NCI-H748 treated with DMSO at 0.1 percent for 48 hours (cell line): ENCODE measurements around the gene TUBA1B.
"Not testable (repeated sequence)": the region's sequence is repeated elsewhere in the genome, so short reads cannot be mapped to it uniquely, and the experiment has no call there.

ENCODE experiments used
- DNase-seq: peaks from one replicate; lab custom pipeline; 2025; lab: John Stamatoyannopoulos, UW

The TUBA1B gene

DNA sequence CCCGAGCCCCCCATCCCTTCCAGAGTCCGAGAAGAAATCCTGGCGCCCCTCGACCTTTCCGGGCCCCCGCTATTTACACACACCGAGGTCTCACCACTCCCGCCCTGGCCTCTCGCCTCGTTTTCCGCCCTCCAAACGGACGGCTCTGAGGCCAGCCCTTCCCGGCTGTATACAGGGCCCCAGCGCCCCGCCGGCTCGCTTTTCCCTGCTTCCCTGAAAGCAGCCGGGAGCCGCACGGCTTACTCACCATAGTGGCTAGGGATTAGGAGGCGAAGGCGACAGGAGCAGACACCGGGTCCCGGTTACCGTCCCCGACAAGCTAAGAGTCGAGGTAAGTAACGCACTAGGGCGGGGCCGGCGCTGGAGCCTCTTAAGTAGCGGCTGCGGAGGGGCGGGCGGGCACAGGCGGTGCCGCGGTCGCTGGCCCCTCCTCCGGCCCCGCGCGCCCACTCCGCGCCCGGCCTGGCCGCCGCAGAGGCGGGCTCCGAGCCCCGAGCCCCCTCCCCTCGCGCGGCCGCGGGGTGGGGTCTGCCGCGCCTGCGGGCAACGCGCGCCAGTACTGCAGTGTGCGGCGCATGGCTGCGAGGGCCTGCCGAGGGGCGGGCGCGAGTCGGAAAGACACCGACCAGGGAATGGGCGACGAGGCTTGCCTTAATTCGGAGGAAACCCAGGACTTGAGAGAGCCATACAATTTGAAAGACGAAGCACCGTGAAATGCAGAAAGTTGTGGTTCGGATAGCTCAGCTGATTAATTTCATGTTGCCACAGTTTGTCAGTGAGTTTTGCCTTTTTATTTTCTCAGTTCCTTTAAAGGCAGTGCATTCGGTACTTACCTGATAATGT, at the start of gene TUBA1B:
TSS of gene TUBA1B (minus strand) at position 345 of the 843 bp plus-strand sequence. CDS start at position 250, 95 bp downstream.
- DNase-seq: peak; percentile 86

DNA sequence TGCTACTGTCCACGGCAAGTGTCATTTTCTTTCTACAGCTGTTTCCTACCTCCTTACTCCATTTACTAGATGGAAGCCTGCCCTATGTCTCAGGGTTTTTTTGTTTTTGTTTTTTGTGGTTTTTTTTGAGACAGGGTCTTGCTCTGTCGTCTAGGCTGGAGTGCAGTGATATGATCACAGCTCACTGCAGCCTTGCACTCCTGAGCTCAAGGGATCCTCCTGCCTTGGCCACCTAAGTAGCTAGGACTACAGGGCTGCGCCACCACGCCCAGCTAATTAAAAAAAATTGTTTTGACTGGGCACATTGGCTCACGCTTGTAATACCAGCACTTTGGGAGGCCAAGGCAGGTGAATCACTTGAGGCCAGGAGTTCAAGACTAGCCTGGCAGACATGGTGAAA, 43.0 kb upstream of the TUBA1B start:
- DNase-seq: no peak

DNA sequence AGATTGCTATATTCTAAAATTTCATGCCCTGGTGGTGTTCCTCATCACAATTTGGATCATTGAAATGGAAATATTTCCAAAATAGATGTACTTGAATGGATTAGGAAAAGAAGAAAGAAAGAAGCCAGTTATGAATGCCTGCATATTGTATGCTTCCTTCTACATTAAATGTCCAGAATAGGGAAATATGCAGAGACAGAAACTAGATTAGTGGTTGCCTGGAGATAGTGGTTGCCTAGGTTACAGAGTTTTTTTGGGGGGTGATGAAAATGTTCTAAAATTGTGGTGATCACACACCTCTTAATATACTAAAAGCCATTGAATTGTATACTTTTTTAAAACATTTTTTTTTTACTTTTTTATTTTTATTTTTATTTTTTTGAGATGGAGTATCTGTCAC, 39.7 kb upstream of the TUBA1B start:
- no peak for DNase-seq

DNA sequence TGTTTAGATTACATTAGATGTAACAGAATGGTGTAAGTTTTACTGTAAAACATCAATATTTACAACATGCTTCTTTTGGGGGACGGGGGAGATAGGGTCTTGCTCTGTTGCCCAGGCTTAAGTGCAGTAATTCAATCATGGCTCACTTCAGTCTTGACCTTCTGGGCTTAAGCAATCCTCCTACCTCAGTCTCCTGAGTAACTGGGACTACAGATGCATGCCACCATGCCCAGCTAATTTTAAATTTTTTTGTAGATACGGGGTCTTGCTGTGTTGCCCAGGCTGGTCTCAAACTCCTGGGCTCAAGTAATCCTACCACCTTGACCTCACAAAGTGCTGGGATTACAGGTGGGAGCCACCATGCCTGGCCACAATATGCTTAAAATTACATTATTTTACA, 33.9 kb upstream of the TUBA1B start:
- DNase-seq: no peak

DNA sequence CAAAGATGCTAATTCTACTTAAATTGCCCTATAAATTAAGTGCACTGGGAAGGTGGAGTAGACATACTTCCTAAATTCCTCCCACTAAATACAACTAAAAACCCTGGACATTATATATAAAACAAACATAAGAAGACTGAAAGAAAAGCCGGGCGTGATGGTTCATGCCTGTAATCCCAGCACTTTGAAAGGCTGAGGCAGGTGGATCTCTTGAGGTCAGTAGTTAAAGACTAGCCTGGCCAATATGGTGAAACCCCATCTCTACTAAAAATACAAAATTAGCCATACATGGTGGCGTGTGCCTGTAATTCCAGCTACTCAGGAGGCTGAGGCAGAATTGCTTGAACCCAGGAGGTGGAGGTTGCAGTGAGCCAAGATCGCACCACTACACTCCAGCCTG, 30.7 kb upstream of the TUBA1B start:
- not testable (repeated sequence) for DNase-seq

DNA sequence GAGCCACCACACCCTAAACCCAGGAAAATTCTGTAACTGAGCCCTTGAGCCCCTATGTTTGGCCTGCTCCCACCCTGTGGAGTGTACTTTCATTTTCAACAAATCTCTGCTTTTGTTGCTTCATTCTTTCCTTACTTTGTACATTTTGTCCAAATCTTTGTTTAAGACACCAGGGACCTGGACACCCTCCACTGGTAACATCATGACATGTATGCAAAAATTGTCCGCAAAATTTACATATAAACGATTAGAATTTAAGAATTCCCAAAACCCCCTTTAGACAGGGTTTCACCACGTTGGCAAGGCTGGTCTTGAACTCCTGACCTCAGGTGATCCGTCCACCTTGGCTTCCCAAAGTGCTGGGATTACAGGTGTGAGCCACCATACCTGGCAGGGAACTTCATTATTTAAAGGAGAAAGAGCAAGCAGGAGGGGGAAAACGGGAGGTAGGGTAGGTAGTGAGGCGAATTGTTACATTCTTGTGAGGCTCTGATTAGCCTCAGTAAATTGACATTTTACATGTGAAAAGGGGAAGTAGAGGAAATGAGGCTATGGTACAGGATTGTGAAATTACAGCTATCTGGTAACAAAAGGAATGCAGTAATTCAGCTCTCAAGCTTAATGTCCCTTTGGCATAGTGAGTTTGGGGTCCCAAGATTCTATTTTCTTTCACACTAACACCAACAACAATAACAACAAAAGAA, 30.0 kb upstream of the TUBA1B start:
- no peak for DNase-seq

DNA sequence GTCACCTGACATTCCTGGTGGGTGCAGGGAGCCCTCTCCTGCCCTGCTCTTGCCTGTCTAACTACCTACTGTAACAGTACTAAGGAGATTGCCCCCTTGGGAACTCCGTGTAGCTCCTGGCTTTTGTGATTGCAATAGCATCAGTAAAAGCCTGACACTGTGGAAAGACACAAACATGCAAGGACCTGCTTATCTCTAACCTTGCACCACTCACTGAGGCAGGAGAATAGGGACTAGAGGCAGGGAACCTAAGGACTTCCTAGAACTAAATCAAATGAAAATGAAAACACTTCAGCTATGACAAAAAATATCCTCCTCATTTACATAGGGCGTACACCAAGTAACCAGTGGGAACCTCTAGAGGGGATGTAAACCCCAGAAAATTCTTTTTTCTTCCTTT, 29.2 kb upstream of the TUBA1B start:
- DNase-seq: no peak

DNA sequence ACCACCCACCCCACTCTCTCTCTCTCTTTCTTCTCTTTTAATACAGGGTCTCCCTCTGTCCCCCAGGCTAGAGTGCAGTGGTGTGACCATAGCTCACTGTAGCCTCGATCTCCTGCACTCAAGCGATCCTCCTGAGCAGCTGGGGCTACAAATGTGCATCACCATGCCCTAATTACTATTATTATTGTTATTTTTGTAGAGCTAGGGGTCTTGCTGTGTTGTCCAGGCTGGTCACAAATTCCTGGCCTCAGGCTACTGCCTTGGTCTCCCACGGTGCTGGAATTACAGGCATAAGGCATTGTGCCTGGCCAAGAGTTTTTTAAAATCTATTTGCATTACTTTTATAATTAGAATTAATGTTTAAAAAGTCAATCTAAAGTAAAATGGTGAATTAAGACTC, 23.0 kb upstream of the TUBA1B start:
- DNase-seq: no peak

DNA sequence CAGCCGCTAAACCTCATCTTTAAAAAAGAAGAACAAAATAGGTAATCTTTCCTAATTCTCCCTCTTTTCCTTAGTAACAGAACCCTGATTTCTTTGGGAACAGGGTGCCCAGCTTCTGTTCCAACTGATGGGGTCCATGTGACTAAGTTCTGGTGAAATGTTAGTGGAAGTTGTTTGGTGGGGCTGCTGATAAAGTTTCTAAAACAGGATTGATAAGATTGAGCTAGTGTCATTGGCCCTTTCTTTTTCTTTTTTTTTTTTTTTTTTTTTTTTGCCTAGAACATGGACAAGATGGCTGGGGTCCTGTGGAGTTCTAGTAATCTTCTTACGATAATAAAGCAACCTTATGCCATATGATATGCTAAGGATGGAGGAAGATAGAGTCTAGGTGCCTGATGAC, 16.2 kb upstream of the TUBA1B start:
- no peak for DNase-seq

DNA sequence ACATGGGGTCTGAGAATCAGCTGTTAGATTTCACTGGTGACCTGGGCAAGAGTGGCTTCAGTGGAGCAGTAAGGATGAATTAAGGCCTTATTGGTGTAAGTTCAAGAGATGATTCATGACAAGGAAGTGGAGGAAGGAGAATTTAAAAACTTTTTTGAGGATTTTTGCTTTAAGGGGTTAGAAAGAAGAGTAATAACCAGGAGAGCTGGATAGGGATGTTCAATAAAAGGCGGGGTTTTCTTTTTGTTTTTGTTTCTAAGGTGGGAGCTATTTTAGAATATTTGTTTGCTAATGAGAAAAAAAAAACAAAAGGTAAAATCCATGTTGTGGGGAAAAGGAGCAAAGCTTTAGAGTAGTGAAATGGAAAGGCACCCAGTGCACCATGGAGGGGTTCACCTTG, 15.2 kb upstream of the TUBA1B start:
- DNase-seq: no peak

DNA sequence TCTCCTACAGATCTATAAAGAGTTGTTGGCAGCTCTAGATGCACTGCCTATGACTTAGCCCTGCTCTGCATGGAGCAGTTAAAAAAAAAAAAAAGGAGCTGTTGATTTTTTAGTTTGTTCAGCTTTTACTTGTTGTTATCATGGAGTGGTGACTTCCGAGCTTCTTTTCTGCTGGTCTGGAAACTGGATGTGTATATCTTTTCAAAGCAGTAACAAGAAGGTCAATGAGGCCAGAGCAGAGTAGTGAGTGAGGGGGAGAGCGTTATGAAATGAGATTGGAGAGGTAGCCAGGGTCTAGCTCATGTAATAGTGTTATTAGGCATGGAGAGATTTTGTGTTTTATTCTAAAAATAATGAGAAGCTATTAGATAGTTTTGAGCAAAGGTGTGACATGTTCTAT, 13.2 kb upstream of the TUBA1B start:
- DNase-seq: no peak

DNA sequence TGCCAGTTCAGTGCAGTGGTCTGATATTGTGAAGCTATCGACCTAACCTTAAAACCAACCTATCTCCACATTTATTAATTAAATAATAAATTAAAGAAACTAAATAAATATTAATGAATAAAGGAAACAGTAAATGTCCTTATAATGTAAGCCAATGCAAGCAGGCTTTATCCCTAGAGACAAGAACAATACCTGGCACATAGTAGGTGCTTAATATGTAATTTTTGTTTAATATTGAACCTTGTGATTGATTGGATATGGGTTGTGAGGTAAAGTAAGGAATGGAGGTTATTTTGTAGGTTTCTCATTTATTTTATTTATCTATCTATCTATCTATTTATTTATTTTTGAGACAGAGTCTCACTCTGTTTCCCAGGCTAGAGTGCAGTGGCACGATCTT, 7.8 kb upstream of the TUBA1B start:
- DNase-seq: no peak

DNA sequence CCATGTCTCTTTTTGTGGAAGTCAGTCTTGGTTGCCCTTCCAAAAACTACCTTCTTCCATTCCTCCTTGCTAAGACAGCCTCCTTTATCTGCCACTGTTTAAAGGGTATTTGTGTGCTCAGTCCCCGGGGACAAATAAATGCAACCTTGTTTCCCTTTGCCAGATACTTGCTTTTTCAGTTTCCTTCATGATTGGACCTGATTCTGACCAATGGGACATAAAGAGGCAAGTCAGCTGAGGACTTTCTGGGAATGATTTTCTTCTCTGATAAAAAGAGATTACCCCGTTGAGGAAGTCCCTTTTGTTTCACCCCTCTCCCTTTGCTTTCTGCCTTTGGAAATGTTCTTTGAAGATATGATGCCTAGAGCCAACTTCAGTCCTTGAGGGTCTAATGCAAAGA, 7.4 kb upstream of the TUBA1B start:
- no peak for DNase-seq

DNA sequence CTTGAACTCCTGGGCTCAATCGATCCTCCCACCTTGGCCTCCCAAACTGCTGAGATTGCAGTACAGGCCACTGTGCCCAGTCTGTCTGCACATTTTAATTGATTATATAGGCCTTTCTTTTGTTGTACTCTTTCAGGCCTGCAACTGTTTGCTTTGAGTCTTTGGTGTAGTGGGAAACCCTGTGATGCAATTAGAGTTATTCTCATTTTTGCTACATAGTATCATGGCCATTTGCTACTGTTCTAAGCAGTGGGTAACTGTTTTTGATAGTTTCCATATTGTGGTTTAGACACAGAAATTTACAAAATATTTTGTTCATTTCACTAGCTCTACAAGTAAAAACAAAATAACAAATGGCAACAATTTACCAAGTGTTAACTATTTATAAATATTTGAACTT, 6.3 kb upstream of the TUBA1B start:
- no peak for DNase-seq

DNA sequence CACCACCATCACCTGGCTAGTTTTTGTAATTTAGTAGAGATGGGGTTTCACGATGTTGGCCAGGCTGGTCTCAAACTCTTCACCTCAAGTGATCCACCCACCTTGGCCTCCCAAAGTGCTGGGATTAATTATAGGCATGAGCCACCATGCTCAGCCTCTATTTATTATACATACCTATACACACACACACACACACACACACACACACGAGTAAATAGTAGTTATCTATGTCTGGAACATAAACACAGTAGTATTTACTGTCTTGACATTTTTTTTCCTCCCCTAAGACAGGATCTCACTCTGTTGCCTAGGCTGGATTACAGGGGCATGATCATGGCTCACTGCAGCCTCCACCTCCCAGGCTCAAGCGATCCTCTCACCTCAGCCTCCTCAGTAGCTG, 5.8 kb upstream of the TUBA1B start:
- not testable (repeated sequence) for DNase-seq

DNA sequence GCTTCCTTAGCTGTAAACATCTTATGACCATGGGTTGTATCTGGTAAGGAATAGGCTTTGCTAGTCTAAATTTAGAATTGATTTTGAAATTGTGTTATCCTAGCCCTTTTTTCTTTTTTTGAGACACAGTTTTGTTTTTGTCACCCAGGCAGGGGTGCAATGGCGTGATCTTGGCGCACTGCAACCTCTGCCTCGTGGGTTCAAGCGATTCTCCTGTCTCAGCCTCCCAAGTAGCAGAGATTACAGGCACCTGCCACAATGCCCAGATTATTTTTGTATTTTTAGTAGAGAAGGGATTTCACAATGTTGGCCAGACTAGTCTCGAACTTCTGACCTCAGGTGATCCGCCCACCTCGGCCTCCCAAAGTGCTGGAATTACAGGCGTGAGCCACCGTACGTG, 2.4 kb upstream of the TUBA1B start:
- DNase-seq: no peak

DNA sequence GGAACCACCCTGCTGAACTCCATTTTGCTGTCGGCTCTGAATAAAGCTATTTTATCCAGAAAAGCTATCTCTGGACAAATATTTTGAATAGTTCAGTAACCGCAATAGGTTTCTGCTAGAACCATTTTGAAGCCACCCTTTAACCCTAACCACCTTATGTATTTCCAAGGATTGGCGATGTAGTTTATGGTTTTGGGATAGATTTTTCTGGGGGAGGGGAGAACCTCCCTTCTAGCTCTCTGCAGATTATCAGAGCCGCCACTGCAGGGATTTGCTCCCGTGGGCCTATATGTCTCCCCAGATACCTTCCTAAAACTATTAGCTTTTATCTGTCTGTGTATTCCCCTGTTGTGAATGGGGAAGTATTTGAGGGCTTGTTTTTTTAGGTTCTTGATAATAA, 1.8 kb upstream of the TUBA1B start:
- no peak for DNase-seq

DNA sequence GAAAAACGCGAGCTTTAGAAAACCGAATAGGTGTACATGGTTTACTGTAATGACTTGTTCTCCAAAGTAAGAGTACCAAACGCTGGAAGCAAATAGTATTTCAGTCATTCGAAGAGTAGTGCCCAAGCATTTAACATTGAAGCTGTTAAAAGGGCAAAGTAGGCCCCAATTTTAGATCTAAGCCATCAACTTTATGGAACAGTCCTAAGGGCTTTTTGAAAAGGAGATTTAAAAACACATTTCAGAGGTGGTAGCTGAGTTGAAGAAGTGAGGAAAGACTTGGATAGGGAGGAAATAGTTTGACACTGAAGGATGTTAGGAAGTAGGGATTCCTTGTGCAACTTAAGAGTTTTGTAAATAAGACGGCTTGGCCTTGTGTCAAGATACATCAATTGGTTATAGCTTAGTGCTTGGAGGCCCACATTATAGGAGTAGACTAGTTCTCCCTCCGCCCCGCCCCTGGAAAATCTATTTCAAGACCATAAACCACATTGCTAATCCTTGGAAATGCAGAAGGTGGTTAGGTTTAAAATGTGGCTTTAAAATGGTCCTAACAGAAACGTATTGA, 783 bp upstream of the TUBA1B start:
- DNase-seq: peak; percentile 36

DNA sequence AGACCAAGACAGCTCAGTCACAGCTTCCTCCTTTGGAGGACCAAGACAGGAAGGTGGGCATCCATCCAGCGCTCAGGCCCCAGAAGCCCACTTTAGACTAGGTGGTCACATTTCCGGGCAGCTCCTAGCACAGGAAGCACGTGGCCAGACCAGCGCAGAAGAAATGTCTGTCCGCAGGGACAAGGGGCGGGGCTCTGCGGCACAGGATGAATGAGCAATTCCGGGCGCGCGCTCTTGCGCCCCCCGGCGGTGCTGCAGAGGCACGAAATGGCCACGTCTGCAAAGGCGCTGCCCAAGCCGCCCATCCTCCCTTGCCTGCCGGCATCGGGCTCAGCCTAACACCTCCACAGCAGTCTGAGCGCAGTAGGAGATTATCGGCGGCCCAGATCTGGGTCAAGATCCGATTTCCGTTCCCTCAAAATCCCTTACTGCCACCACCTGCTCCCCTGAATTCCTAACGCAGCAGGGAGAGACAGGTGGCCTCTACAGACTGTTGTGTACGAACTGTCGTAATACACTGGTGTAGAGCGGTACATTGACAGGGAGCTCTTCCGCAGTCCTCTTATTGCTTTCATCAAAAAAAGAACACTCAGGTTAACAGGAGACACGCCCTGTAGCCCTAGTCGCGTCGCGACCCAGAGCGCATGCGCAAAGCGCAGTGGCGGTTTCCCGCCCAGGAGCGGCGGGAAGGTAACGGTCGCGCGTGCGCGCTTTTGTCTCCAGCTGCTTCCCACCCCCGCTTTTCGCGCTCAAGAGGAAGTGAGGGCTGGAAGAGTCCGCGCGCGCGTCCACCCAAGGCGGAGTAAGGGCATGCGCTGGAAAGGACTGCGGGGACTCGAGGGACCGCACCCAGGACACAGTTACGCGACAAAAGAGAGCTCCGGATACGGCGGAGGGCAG, 794 bp downstream of the TUBA1B start:
- DNase-seq: peak; percentile 80

DNA sequence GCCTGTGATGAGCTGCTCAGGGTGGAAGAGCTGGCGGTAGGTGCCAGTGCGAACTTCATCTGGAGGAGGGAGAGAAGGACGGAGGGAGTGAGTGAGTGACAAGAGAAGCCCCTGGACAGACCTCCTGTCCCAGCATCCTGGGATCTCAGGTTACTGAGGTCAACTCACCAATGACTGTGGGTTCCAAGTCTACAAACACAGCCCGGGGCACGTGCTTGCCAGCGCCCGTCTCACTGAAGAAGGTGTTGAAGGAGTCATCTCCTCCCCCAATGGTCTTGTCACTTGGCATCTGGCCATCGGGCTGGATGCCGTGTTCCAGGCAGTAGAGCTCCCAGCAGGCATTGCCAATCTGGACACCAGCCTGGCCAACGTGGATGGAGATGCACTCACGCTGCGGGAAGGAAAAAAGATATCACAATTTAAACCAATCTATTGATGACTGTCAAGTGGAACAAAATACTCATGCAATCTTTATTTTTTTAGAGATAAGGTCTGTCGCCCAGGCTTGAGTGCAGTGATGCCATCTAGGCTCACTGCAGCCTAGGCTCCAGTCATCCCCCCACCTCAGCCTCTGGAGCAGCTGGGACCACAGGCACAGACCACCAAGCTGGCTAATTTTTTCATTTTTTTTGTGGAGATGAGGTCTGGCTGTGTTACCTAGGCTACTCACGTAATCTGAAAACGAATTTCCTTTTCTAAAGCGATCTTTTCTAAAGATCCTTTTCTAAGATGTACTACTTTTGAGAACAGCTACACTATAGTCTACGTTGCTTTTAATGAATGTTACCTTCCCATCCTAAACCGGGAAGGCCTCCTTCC, 1.7 kb downstream of the TUBA1B start:
- DNase-seq: no peak

DNA sequence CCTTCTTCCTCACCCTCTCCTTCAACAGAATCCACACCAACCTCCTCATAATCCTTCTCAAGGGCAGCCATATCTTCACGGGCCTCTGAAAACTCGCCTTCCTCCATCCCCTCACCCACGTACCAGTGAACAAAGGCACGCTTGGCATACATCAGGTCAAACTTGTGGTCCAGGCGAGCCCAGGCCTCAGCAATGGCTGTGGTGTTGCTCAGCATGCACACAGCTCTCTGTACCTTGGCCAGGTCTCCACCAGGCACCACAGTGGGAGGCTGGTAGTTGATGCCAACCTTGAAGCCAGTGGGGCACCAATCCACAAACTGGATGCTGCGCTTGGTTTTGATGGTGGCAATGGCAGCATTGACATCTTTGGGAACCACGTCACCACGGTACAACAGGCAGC, 3.2 kb downstream of the TUBA1B start:
- not testable (repeated sequence) for DNase-seq
